Lung (tissue), 12 donors: Measurements from ENCODE around the gene PLCB3. TPM values are rescaled to one million over a fixed set of nuclear protein-coding genes. Genes with fewer than 3 reads are reported as not detected.
A peak's percentile ranks its signal among the peaks of the same experiment; 100 is the strongest.

ENCODE experiments used
- ATAC-seq: fragments of 200-7000 bp; cut with Tn5 transposase; one replicate; pipeline ENCODE4 v1.9.1; 2020; ENCODE audit warnings: moderate number of reproducible peaks; ENCODE audit not compliant: insufficient read depth, low FRiP score
- DNase-seq, 3 donors: peaks; one replicate each; pipeline ENCODE4 v3.0.0-alpha.2; 2013 to 2017
- H3K27ac ChIP-seq, 2 donors: one replicate each; pipeline ENCODE4 v1.5.1; 2013; ENCODE audit warnings: mild to moderate bottlenecking in 2 of 2, moderate library complexity in 2 of 2, control low read depth in 1 of 2, inconsistent platforms in 1 of 2, low read depth in 1 of 2, low read length in 1 of 2
- H3K27me3 ChIP-seq, 3 donors: one replicate each; pipeline ENCODE4 v1.5.1; 2013; ENCODE audit warnings: low read length in 2 of 3; ENCODE audit not compliant: control insufficient read depth in 3 of 3, insufficient read depth in 3 of 3
- H3K36me3 ChIP-seq, 4 donors: one replicate each; pipeline ENCODE4 v1.5.1; 2013; ENCODE audit warnings: low read length in 4 of 4, mild to moderate bottlenecking in 1 of 4, moderate library complexity in 1 of 4; ENCODE audit not compliant: control insufficient read depth in 4 of 4, insufficient read depth in 4 of 4
- H3K4me1 ChIP-seq, 5 donors: one replicate each; pipeline ENCODE4 v1.5.1; 2013; ENCODE audit warnings: low read length in 5 of 5, mild to moderate bottlenecking in 2 of 5, moderate library complexity in 1 of 5; ENCODE audit not compliant: control insufficient read depth in 5 of 5, insufficient read depth in 5 of 5
- H3K4me3 ChIP-seq: one replicate; pipeline ENCODE4 v1.5.1; 2013; ENCODE audit warnings: mild to moderate bottlenecking, control low read depth, moderate library complexity
- H3K9ac ChIP-seq, 2 donors: one replicate each; pipeline ENCODE4 v1.5.1; 2013; ENCODE audit warnings: low read length in 2 of 2, control low read depth in 1 of 2; ENCODE audit not compliant: insufficient read depth in 1 of 2
- H3K9me3 ChIP-seq, 4 donors: one replicate each; pipeline ENCODE4 v1.5.1; 2013; ENCODE audit warnings: low read length in 3 of 4, mild to moderate bottlenecking in 1 of 4, moderate library complexity in 1 of 4; ENCODE audit not compliant: control insufficient read depth in 4 of 4, insufficient read depth in 3 of 4
- CTCF ChIP-seq: IDR thresholded peaks from 2 replicates; pipeline ENCODE4 v1.5.1; 2012; ENCODE audit warnings: mild to moderate bottlenecking; ENCODE audit errors: control extremely low read depth, extremely low read depth
- WGBS, 2 donors: extraction: QIAGEN DNeasy Blood & Tissue Kit; methylation state at CpG; one replicate each; pipeline ENCODE4 v1.1.7; 2013; 5-methylcytosine and 5-hydroxymethylcytosine counted together
- polyA plus RNA-seq, 2 donors: library from polyadenylated mRNA; stranded (reverse); fragments of 200-250 nt; gene quantifications; one replicate each; pipeline ENCODE4 v1.2.1, GENCODE V29; 2013
- total RNA-seq, 2 donors: library from RNA; depleted of rRNA in 1 of 2; stranded (reverse); fragments of >200 nt in 1 of 2; gene quantifications; one replicate each; pipeline ENCODE4 v1.2.1, GENCODE V29; 2014 to 2021
- donor health status: control.
- donor health status: control.
- donor health status: Bipolar disorder and iron deficiency.
- donor health status: healthy.
- donor health status: DM: yes; HTN: yes; CAD: no.

The PLCB3 gene
- total and polyA plus RNA-seq, 4 donors: 15.0 to 32.0 (median 17.6) TPM

GRCh38 chr11:64238076-64238475 is 13.3 kb upstream of the PLCB3 start:
- DNase-seq: no peak

GRCh38 chr11:64238999-64239398 is 12.3 kb upstream of the PLCB3 start:
- no peaks in the 10 kb centered on the region for H3K9me3 ChIP-seq
- DNase-seq (no peak), ATAC-seq (no peak)
- H3K36me3 ChIP-seq: peaks cover 0 to 20% (median 5%) of the 10 kb centered on the region in 4 donors
- WGBS, 2 donors: 36 to 76% methylated on average over 5 of the region's 5 CpGs
- H3K27me3 ChIP-seq: no peaks in the 10 kb centered on the region
- peaks cover 0 to 25% (median 19%) of the 10 kb centered on the region in 5 donors for H3K4me1 ChIP-seq
- no peak overlapping the region for H3K9ac ChIP-seq
- no peak overlapping the region for H3K4me3 ChIP-seq
- TF ChIP-seq CTCF: no peak
- peak overlapping the region in 1 of 2 donors; percentile 19 for H3K27ac ChIP-seq

More at GRCh38 chr11:64238076-64238475, 13.3 kb upstream of the PLCB3 start:
- no peak overlapping the region for H3K4me3 ChIP-seq
- no peaks in the 10 kb centered on the region for H3K27me3 ChIP-seq
- no peaks in the 10 kb centered on the region for H3K9me3 ChIP-seq
- ATAC-seq: no peak
- no peak for TF ChIP-seq CTCF
- H3K9ac ChIP-seq: no peak overlapping the region
- peaks cover 0 to 31% (median 24%) of the 10 kb centered on the region in 5 donors for H3K4me1 ChIP-seq
- peak overlapping the region in 1 of 2 donors; percentile 19 for H3K27ac ChIP-seq
- peaks cover 0 to 13% (median 5%) of the 10 kb centered on the region in 4 donors for H3K36me3 ChIP-seq
- whole genome bisulfite sequencing, 2 donors: 84 to 86% methylated on average over 9 of the region's 9 CpGs

GRCh38 chr11:64239662-64240434 is 11.5 kb upstream of the PLCB3 start:
- DNase-seq: peak in 2 of 3 donors; percentile 22 to 24
- 62 to 69% methylated on average over 11 of the region's 11 CpGs for WGBS, 2 donors
- Histone ChIP-seq H3K27me3 (no peaks in the 10 kb centered on the region), H3K9me3 (no peaks in the 10 kb centered on the region), H3K4me1 (peaks cover 0 to 27% (median 19%) of the 10 kb centered on the region in 5 donors), H3K27ac (peak overlapping the region; percentile 92 to 96), H3K9ac (peak overlapping the region; percentile 61 to 92), H3K4me3 (no peak overlapping the region), H3K36me3 (peaks cover 0 to 23% (median 6%) of the 10 kb centered on the region in 4 donors)
- no peak for TF ChIP-seq CTCF
- ATAC-seq: no peak
